Panc1 (cell line): Measurements from ENCODE around the gene MOV10L1.

Source experiments
- CTCF ChIP-seq: fragments of 450-650 bp; IDR thresholded peaks from 2 replicates; pipeline ENCODE4 v1.5.1; 2017; ENCODE audit warnings: mild to moderate bottlenecking
- POLR2AphosphoS5 ChIP-seq: IDR thresholded peaks from 2 replicates; pipeline ENCODE4 v1.6.1; 2012; ENCODE audit warnings: mild to moderate bottlenecking, low read depth, low read length, moderate library complexity
- SIN3A ChIP-seq: IDR thresholded peaks from 2 replicates; pipeline ENCODE4 v1.6.1; 2012; ENCODE audit warnings: low read depth, mild to moderate bottlenecking, low read length, moderate library complexity, borderline replicate concordance; ENCODE audit not compliant: insufficient read depth

DNA sequence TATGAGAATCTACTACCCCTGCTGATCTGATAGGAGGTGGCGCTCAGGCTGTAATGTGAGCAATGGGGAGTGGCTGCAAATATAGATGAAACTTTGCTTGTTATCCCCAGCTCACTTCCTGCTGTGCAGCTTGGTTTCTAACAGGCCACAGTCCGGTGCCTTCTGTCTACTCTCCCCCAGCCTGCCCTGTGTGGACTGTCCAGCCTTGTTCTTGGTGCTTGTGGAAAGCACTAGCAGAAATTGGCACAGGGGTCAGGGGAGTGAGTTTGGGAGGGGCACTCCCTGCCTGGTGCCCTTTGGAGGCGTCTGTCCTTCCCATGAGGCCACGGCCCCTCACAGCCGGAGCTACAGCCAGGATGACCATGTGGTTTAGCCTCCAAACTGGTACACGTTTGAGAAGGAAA lies 14.3 kb downstream of the MOV10L1 start:
- TF ChIP-seq CTCF (no peak), SIN3A (no peak), POLR2AphosphoS5 (no peak)
